CD14-positive monocyte (primary cell): ENCODE data around the gene PNLIPRP2. TPM values are rescaled to one million over a fixed set of nuclear protein-coding genes. Genes with fewer than 3 reads are reported as not detected.
A peak's percentile ranks its signal among the peaks of the same experiment; 100 is the strongest.

ENCODE experiments used
- DNase-seq, 3 donors: peaks; one replicate each; pipeline ENCODE4 v3.0.0-alpha.2; 2011 to 2022
- H2AFZ ChIP-seq: 2 replicates; pipeline ENCODE4 v1.6.0; 2012; ENCODE audit warnings: mild to moderate bottlenecking, low read depth, low read length, inconsistent platforms; ENCODE audit not compliant: insufficient read depth, poor library complexity, severe bottlenecking
- H3K27ac ChIP-seq, 2 donors: 1 replicate in 1 of 2; 2 replicates in 1 of 2; pipeline ENCODE4 v1.5.1; 2012 to 2013; ENCODE audit warnings: low read length in 2 of 2, control low read depth in 1 of 2, inconsistent platforms in 1 of 2, low read depth in 1 of 2, mild to moderate bottlenecking in 1 of 2
- H3K27me3 ChIP-seq, 2 donors: one replicate each; pipeline versions ENCODE4 v1.6.0 to v1.6.1; 2011 to 2013; ENCODE audit warnings: low read length in 2 of 2; ENCODE audit not compliant: control insufficient read depth in 2 of 2, insufficient read depth in 2 of 2
- H3K36me3 ChIP-seq, 2 donors: replicated peaks in 1 of 2; 1 replicate in 1 of 2; 2 replicates in 1 of 2; pipeline versions ENCODE4 v1.5.1 to v1.6.1; 2012 to 2013; ENCODE audit warnings: low read length in 2 of 2, control low read depth in 1 of 2, inconsistent platforms in 1 of 2, mild to moderate bottlenecking in 1 of 2; ENCODE audit not compliant: insufficient read depth in 2 of 2, control insufficient read depth in 1 of 2
- H3K4me1 ChIP-seq, 2 donors: 1 replicate in 1 of 2; 2 replicates in 1 of 2; pipeline versions ENCODE4 v1.5.1 to v1.6.1; 2012 to 2013; ENCODE audit warnings: low read length in 2 of 2, control low read depth in 1 of 2, inconsistent platforms in 1 of 2, mild to moderate bottlenecking in 1 of 2, moderate library complexity in 1 of 2; ENCODE audit not compliant: insufficient read depth in 2 of 2, control insufficient read depth in 1 of 2
- H3K4me2 ChIP-seq: replicated peaks from 2 replicates; pipeline ENCODE3; 2012; ENCODE audit warnings: low read length, moderate library complexity, mild to moderate bottlenecking; ENCODE audit not compliant: poor library complexity, severe bottlenecking; ENCODE audit errors: extremely low read depth
- H3K4me3 ChIP-seq, 3 experiments: fragments of 200-600 bp in 1 of 3; sonication (generic) in 1 of 3; replicated peaks in 1 of 3; 1 replicate in 2 of 3; 2 replicates in 1 of 3; pipeline ENCODE4 v1.5.1; 2011 to 2013; ENCODE audit warnings: low read length in 3 of 3, mild to moderate bottlenecking in 3 of 3, control low read depth in 2 of 3, low read depth in 2 of 3, inconsistent platforms in 1 of 3, moderate library complexity in 1 of 3
- H3K79me2 ChIP-seq: 2 replicates; pipeline ENCODE4 v1.6.0; 2012; ENCODE audit warnings: mild to moderate bottlenecking, control low read depth, inconsistent platforms, low read length, moderate library complexity; ENCODE audit not compliant: insufficient read depth
- H3K9ac ChIP-seq: 2 replicates; pipeline ENCODE4 v1.6.0; 2017; ENCODE audit warnings: low read length, mild to moderate bottlenecking; ENCODE audit not compliant: insufficient read depth, poor library complexity, severe bottlenecking
- H3K9me3 ChIP-seq, 2 donors: replicated peaks in 1 of 2; 1 replicate in 1 of 2; 2 replicates in 1 of 2; pipeline versions ENCODE4 v1.5.1 to v1.6.1; 2012 to 2013; ENCODE audit warnings: low read length in 2 of 2, control low read depth in 1 of 2; ENCODE audit not compliant: control insufficient read depth in 1 of 2, insufficient read depth in 1 of 2
- H4K20me1 ChIP-seq: 2 replicates; pipeline ENCODE4 v1.6.0; 2012; ENCODE audit warnings: mild to moderate bottlenecking, low read length, control low read depth, moderate library complexity; ENCODE audit not compliant: insufficient read depth
- H3K27ac Mint-ChIP-seq, 7 donors: one replicate each; pipeline ENCODE4 v1.8.0; 2020; ENCODE audit warnings: mild to moderate bottlenecking in 7 of 7, mixed read lengths in 7 of 7, moderate library complexity in 6 of 7, inconsistent platforms in 2 of 7
- H3K27me3 Mint-ChIP-seq, 3 donors: one replicate each; pipeline ENCODE4 v1.8.0; 2021 to 2022; ENCODE audit warnings: low read depth in 3 of 3, mild to moderate bottlenecking in 3 of 3, mixed read lengths in 3 of 3, moderate library complexity in 3 of 3, inconsistent platforms in 1 of 3
- H3K36me3 Mint-ChIP-seq, 2 donors: one replicate each; pipeline ENCODE4 v1.8.0; 2020; ENCODE audit warnings: mixed read lengths in 2 of 2, inconsistent platforms in 1 of 2, mild to moderate bottlenecking in 1 of 2
- H3K4me1 Mint-ChIP-seq: one replicate; pipeline ENCODE4 v1.8.0; 2020; ENCODE audit warnings: mild to moderate bottlenecking, mixed read lengths
- H3K4me3 Mint-ChIP-seq, 2 donors: one replicate each; pipeline ENCODE4 v1.8.0; 2020; ENCODE audit warnings: mild to moderate bottlenecking in 2 of 2, mixed read lengths in 2 of 2, moderate library complexity in 1 of 2
- H3K9me3 Mint-ChIP-seq, 7 donors: one replicate each; pipeline ENCODE4 v1.8.0; 2020 to 2022; ENCODE audit warnings: mixed read lengths in 7 of 7, mild to moderate bottlenecking in 6 of 7, moderate library complexity in 6 of 7, inconsistent platforms in 2 of 7
- WGBS: methylation state at CpG from one replicate; pipeline ENCODE4 v1.1.5; 2013; ENCODE audit warnings: missing lambda C conversion rate; ENCODE audit not compliant: insufficient coverage; 5-methylcytosine and 5-hydroxymethylcytosine counted together
- intact Hi-C, 2 donors: fragments of 100-400 bp; cut with micrococcal nuclease; formaldehyde crosslinking; loops; one replicate each; pipeline versions ENCODE4 v1.15.0 to v1.15.1; 2023
- polyA plus RNA-seq, 3 donors: library from polyadenylated mRNA; depleted of rRNA in 1 of 3; unstranded in 2 of 3; stranded (reverse) in 1 of 3; fragments of 300-500 nt in 2 of 3; fragments of >200 nt in 1 of 3; fragmentation: Illumina TruSeq in 2 of 3; gene quantifications; 1 replicate in 2 of 3; 2 replicates in 1 of 3; pipeline ENCODE4 v1.2.3, GENCODE V29; 2012 to 2021
- TF ChIP-seq, protein P1 (sequence below): fragments of 200-600 bp; IDR thresholded peaks from one replicate; pipeline ENCODE4 v1.8.0; 2022; ENCODE audit warnings: antibody characterized with exemption, mild to moderate bottlenecking

PNLIPRP2 gene
- polyA plus RNA-seq, 3 donors, result not detected

DNA sequence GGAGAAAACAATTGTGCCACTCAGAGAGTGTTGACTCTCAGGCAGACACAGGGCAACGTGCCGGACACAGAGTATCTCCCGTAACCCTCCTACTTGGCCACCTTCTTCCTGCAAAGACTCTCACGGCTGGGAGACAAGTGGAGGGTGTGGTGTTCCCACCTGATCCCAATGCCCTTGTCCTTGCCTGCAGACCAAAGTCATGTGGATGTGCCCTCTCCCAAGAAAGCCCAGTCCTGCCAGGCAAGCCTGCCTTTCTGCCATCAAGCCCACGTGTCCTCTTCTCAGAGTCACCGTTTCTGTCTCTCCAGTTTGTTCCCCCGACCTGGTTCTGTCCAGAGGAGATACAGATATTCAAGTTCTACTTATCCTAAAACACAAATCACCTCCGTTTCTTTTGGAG is 723 bp downstream of the PNLIPRP2 start:
- Histone ChIP-seq H3K36me3 (no peaks in the 10 kb centered on the region), H3K4me3 (no peak overlapping the region), H3K4me2 (no peak overlapping the region), H3K27ac (no peak overlapping the region), H4K20me1 (no peaks in the 10 kb centered on the region), H2AFZ (no peak overlapping the region), H3K27me3 (peaks cover 0 to under 1% of the 10 kb centered on the region in 2 donors), H3K79me2 (no peaks in the 10 kb centered on the region), H3K9me3 (no peaks in the 10 kb centered on the region), H3K9ac (no peak overlapping the region), H3K4me1 (no peaks in the 10 kb centered on the region)
- WGBS, result 83% methylated on average over 4 of the region's 8 CpGs
- no peaks in the 10 kb centered on the region for H3K4me1 Mint-ChIP-seq
- intact Hi-C loops, result no loop called here
- TF ChIP-seq, protein P1, sequence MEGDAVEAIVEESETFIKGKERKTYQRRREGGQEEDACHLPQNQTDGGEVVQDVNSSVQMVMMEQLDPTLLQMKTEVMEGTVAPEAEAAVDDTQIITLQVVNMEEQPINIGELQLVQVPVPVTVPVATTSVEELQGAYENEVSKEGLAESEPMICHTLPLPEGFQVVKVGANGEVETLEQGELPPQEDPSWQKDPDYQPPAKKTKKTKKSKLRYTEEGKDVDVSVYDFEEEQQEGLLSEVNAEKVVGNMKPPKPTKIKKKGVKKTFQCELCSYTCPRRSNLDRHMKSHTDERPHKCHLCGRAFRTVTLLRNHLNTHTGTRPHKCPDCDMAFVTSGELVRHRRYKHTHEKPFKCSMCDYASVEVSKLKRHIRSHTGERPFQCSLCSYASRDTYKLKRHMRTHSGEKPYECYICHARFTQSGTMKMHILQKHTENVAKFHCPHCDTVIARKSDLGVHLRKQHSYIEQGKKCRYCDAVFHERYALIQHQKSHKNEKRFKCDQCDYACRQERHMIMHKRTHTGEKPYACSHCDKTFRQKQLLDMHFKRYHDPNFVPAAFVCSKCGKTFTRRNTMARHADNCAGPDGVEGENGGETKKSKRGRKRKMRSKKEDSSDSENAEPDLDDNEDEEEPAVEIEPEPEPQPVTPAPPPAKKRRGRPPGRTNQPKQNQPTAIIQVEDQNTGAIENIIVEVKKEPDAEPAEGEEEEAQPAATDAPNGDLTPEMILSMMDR, result no peak
- no peak overlapping the region for H3K4me3 Mint-ChIP-seq
- H3K36me3 Mint-ChIP-seq, result no peaks in the 10 kb centered on the region
- no peak overlapping the region for H3K27ac Mint-ChIP-seq
- DNase-seq, result no peak
- peaks cover 4 to 9% (median 8%) of the 10 kb centered on the region in 3 donors for H3K27me3 Mint-ChIP-seq
- peaks cover 0 to 4% (median 0%) of the 10 kb centered on the region in 7 donors for H3K9me3 Mint-ChIP-seq

DNA sequence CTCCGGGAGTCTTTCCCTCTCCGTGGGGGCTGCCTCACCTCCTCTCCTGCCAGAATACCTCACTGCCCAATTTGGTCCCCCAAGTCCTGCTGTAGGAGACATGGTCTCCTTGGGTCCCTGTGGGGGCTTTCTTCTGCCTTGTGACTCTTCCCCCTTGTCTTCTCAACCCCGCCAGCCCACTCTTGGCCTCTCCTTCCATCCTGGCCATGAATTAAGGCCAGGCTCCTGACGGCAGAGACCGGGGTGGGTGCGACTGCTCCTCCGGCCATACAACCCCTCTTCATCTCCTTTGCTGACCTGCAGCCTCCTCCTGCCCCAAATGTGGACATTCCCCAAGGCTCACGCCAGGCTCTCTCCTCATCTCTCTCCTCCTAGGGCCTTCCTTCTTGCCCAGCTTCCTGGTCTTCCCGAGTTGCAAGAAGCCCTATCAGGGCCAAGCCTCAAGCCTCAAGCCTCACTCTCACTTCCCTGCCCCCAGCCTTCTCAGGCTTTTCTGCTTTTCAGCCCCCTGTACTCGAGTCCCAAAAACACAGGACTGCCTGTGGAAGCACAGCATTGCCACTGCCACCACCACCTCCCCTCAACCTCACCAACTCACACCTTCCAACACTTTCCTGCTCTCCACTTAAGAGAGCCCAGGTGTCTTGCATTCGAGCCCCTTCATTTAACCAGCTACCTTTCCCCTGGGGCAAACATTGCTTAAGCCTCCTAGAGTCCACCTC is 1.3 kb downstream of the PNLIPRP2 start:
- H3K36me3 Mint-ChIP-seq, result no peaks in the 10 kb centered on the region
- H3K27me3 ChIP-seq, result peaks cover 0 to 6% of the 10 kb centered on the region in 2 donors
- peaks cover 0 to 6% (median 0%) of the 10 kb centered on the region in 7 donors for H3K9me3 Mint-ChIP-seq
- DNase-seq, result no peak
- H3K4me3 Mint-ChIP-seq, result no peak overlapping the region
- H3K4me1 Mint-ChIP-seq, result no peaks in the 10 kb centered on the region
- no peaks in the 10 kb centered on the region for H3K36me3 ChIP-seq
- no peak overlapping the region for H3K4me2 ChIP-seq
- 96% methylated on average over 10 of the region's 11 CpGs for WGBS
- no peak overlapping the region for H3K9ac ChIP-seq
- H2AFZ ChIP-seq, result no peak overlapping the region
- H3K27me3 Mint-ChIP-seq, result peaks cover 8 to 16% (median 8%) of the 10 kb centered on the region in 3 donors
- H3K27ac ChIP-seq, result no peak overlapping the region
- no peaks in the 10 kb centered on the region for H3K9me3 ChIP-seq
- H4K20me1 ChIP-seq, result no peaks in the 10 kb centered on the region
- H3K4me3 ChIP-seq, result no peak overlapping the region
- no peaks in the 10 kb centered on the region for H3K79me2 ChIP-seq
- TF ChIP-seq, protein P1, result no peak
- intact Hi-C loops, result no loop called here
- peak overlapping the region in 1 of 7 donors; percentile 44 for H3K27ac Mint-ChIP-seq
- H3K4me1 ChIP-seq, result no peaks in the 10 kb centered on the region
